ENCODE measurements around the gene MMP2. TPM values are rescaled to one million over a fixed set of nuclear protein-coding genes. Genes with fewer than 3 reads are reported as not detected.

Gene MMP2
- total and polyA plus RNA-seq, 2 of the 8 experiments (the other 6 are each of a cell fraction or from before 2014, with no cell fraction given) = 33.6 to 58.2 TPM

DNA sequence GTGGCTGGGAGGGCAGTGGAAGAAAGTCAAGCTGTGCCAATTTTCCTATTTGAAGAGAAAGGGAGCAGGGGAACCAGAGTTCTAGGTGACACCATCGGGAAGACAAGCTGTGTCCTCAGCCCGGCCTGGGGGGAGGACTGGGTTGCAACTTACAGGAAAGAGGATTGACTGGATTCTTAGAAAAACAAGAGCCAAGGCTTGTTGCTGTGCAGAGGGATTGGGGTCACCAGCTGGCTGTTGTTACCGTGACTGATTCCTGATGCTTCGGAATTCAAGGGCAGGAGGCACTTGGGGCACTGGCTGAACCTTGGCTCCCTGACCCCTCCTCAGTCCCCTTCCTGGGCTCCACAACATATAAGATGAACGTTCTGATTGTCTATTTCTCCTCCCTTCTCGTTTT, 16.8 kb upstream of the MMP2 start:
- WGBS, 2 experiments (ENCODE audit: extremely low coverage in 1 of 2, insufficient coverage in 1 of 2, insufficient read length in 1 of 2, insufficient replicate concordance in 2 of 2, low coverage in 1 of 2, low lambda C conversion rate in 2 of 2, missing lambda C conversion rate in 1 of 2) = 86% methylated on average over 5 of the region's 6 CpGs; no CpG with 5 or more reads in 1 of the 2 experiments
- H3K9ac ChIP-seq (replicated peaks in 1 of 4; ENCODE audit: extremely low read depth in 1 of 4, low read depth in 3 of 4, low read length in 3 of 4) = no peak overlapping the region
- H3K4me1 ChIP-seq (replicated peaks in 1 of 4; ENCODE audit: control insufficient read depth in 3 of 4, insufficient read depth in 4 of 4, low read length in 3 of 4) = no peaks in the 10 kb centered on the region
- H3K36me3 ChIP-seq (ENCODE audit: control insufficient read depth in 2 of 4, insufficient read depth in 4 of 4, low read length in 3 of 4) = no peaks in the 10 kb centered on the region
- H2BK12ac ChIP-seq (ENCODE audit: low read depth, low read length) = no peak overlapping the region
- H4K8ac ChIP-seq (ENCODE audit: extremely low read depth, insufficient read depth, low read length) = no peak overlapping the region
- no peak overlapping the region for H2BK15ac ChIP-seq (ENCODE audit: low read length)
- H3K4ac ChIP-seq (replicated peaks; ENCODE audit: insufficient read length, low read depth, low read length) = no peak overlapping the region
- H3K27me3 ChIP-seq (replicated peaks in 1 of 4; ENCODE audit: control insufficient read depth in 3 of 4, extremely low read depth in 1 of 4, insufficient read depth in 3 of 4, low read length in 3 of 4) = no peaks in the 10 kb centered on the region; a peak in 1 of 7 replicates
- H3K9me3 ChIP-seq (ENCODE audit: insufficient read depth in 2 of 2, low read depth in 1 of 2, low read length in 1 of 2) = no peaks in the 10 kb centered on the region
- H3K27ac ChIP-seq (ENCODE audit: low read depth, low read length) = no peak overlapping the region
- H3K4me2 ChIP-seq (ENCODE audit: insufficient read depth in 1 of 2, low read depth in 2 of 2, low read length in 2 of 2) = no peak overlapping the region
- no peak overlapping the region for H3K18ac ChIP-seq (ENCODE audit: extremely low read depth, low read length)
- no peak overlapping the region for H2BK120ac ChIP-seq (replicated peaks; ENCODE audit: low read depth, low read length)
- no peak overlapping the region for H4K5ac ChIP-seq (ENCODE audit: insufficient read length, low read depth, low read length)
- ChIA-PET CTCF (ENCODE audit: partially characterized antibody) (interaction anchor here (0.7 to 19.1 kb wide), 6 partner anchors 40 to 379 kb away, joined by 3 to 446 read pairs (median 4); no protein-coding TSS in a partner anchor), POLR2A (ENCODE audit: partially characterized antibody) (no interaction called here)
- no peak overlapping the region for H3K4me3 ChIP-seq (ENCODE audit: extremely low read depth in 1 of 4, insufficient read depth in 2 of 4, low read depth in 3 of 4, low read length in 4 of 4)
- no peak for FAIRE-seq
- H2BK20ac ChIP-seq (ENCODE audit: low read length) = no peak overlapping the region
- no peak overlapping the region for H2BK5ac ChIP-seq (ENCODE audit: low read depth, low read length)
- H4K91ac ChIP-seq (replicated peaks; ENCODE audit: insufficient read length, low read length) = no peak overlapping the region
- H2AFZ ChIP-seq (ENCODE audit: low read length) = no peak overlapping the region
- no peak overlapping the region for H3K14ac ChIP-seq (ENCODE audit: insufficient read length)
- no peaks in the 10 kb centered on the region for H3K79me1 ChIP-seq (ENCODE audit: low read depth, low read length)
- H3K79me2 ChIP-seq (ENCODE audit: control insufficient read depth in 1 of 2, insufficient read depth in 2 of 2, low read length in 2 of 2) = no peaks in the 10 kb centered on the region
- H3K23ac ChIP-seq (ENCODE audit: insufficient read length) = no peak overlapping the region
- H2AK5ac ChIP-seq (ENCODE audit: low read depth, low read length) = no peak overlapping the region
- no peak overlapping the region for H3K56ac ChIP-seq (replicated peaks; ENCODE audit: insufficient read length, low read depth, low read length)
- H4K20me1 ChIP-seq (replicated peaks in 1 of 2; ENCODE audit: control insufficient read depth in 1 of 2, insufficient read depth in 2 of 2, low read length in 2 of 2) = no peaks in the 10 kb centered on the region
- DNase-seq (ENCODE audit: low read depth in 1 of 2, low spot score in 2 of 2) = no peak
- no peaks in the 10 kb centered on the region for H3K23me2 ChIP-seq (ENCODE audit: low read depth, low read length)
- TF ChIP-seq CHD1 (IDR thresholded peaks at IDR 0.05; ENCODE audit: low read depth, low read length) (no peak), NANOG (IDR thresholded peaks at IDR 0.05; ENCODE audit: insufficient read depth, low read depth, low read length, poor library complexity, severe bottlenecking) (no peak), CTBP2 (IDR thresholded peaks at IDR 0.05; ENCODE audit: borderline replicate concordance, insufficient read depth, insufficient read length, low read length) (no peak), SIN3A (conservative IDR thresholded peaks at IDR 0.05 in 1 of 2, IDR thresholded peaks at IDR 0.05 in 1 of 2; ENCODE audit: low read depth in 1 of 2, low read length in 2 of 2) (no peak), CEBPB (IDR thresholded peaks at IDR 0.05; ENCODE audit: low read depth, low read length) (no peak), SUZ12 (IDR thresholded peaks at IDR 0.05; ENCODE audit: low read length) (no peak), ATF2 (IDR thresholded peaks at IDR 0.05; ENCODE audit: low read length) (no peak), GABPA (IDR thresholded peaks at IDR 0.05; ENCODE audit: borderline replicate concordance, insufficient read depth, low read length) (no peak), SIX5 (IDR thresholded peaks at IDR 0.05; ENCODE audit: low read depth, low read length) (no peak), EGR1 (IDR thresholded peaks at IDR 0.05; ENCODE audit: borderline replicate concordance, low read depth, low read length) (no peak), RBBP5 (IDR thresholded peaks at IDR 0.05; ENCODE audit: borderline replicate concordance, low read depth, low read length) (no peak), CBX5 (IDR thresholded peaks at IDR 0.05; ENCODE audit: low read depth, low read length) (no peak)
